Heart right ventricle (tissue), 16 donors: ENCODE results near the gene ITGA8. TPM values are rescaled to one million over a fixed set of nuclear protein-coding genes. Genes with fewer than 3 reads are reported as not detected.

Source experiments
- ATAC-seq, 8 donors: fragments of 200-7000 bp; cut with Tn5 transposase; one replicate each; pipeline ENCODE4 v1.9.1; 2020; ENCODE audit warnings: mild to moderate bottlenecking in 8 of 8, moderate library complexity in 8 of 8, moderate number of reproducible peaks in 1 of 8
- DNase-seq, 2 donors: peaks; one replicate each; pipeline ENCODE4 v3.0.0-alpha.2; 2020
- H3K27ac ChIP-seq, 10 donors: fragments of 200-600 bp; sonication (generic) in 2 of 10; one replicate each; pipeline versions ENCODE4 v1.5.0 to v1.8.0; 2020 to 2022; ENCODE audit warnings: mild to moderate bottlenecking in 3 of 10
- H3K27me3 ChIP-seq, 7 donors: fragments of 200-600 bp; one replicate each; pipeline ENCODE4 v1.8.0; 2021 to 2022; ENCODE audit warnings: mild to moderate bottlenecking in 2 of 7
- H3K36me3 ChIP-seq, 9 donors: fragments of 200-600 bp; sonication (generic) in 1 of 9; one replicate each; pipeline versions ENCODE4 v1.5.0 to v1.8.0; 2020 to 2022; ENCODE audit warnings: mild to moderate bottlenecking in 2 of 9
- H3K4me1 ChIP-seq, 9 donors: fragments of 200-600 bp; sonication (generic) in 1 of 9; one replicate each; pipeline versions ENCODE4 v1.5.0 to v1.8.0; 2020 to 2022; ENCODE audit warnings: mild to moderate bottlenecking in 4 of 9
- H3K4me3 ChIP-seq, 10 donors: fragments of 200-600 bp; sonication (generic) in 2 of 10; one replicate each; pipeline versions ENCODE4 v1.5.0 to v1.8.0; 2020 to 2022; ENCODE audit warnings: mild to moderate bottlenecking in 7 of 10, moderate library complexity in 2 of 10
- H3K9me3 ChIP-seq, 11 donors: fragments of 200-600 bp in 10 of 11; sonication (generic) in 2 of 11; one replicate each; pipeline versions ENCODE4 v1.5.0 to v1.8.0; 2013 to 2022; ENCODE audit warnings: mild to moderate bottlenecking in 2 of 11, control low read depth in 1 of 11, moderate library complexity in 1 of 11
- CTCF ChIP-seq, 9 donors: fragments of 200-600 bp; sonication (generic) in 2 of 9; IDR thresholded peaks; one replicate each; pipeline versions ENCODE4 v1.5.0 to v1.8.0; 2021 to 2022; ENCODE audit warnings: antibody characterized with exemption in 9 of 9, mild to moderate bottlenecking in 5 of 9, moderate library complexity in 1 of 9
- WGBS, 2 donors: extraction: QIAGEN DNeasy Blood & Tissue Kit; methylation state at CpG; one replicate each; pipeline ENCODE4 v1.1.7; 2013; ENCODE audit warnings: inconsistent platforms in 1 of 2; 5-methylcytosine and 5-hydroxymethylcytosine counted together
- intact Hi-C, 10 donors: fragments of 100-400 bp; cut with DNase I; formaldehyde crosslinking; loops; one replicate each; pipeline versions ENCODE4 v1.11.1 to v1.14.2; 2022
- polyA plus RNA-seq, 2 donors: library from polyadenylated mRNA; stranded (reverse); fragments of 200-250 nt; gene quantifications; one replicate each; pipeline ENCODE4 v1.2.3, GENCODE V29; 2013
- total RNA-seq, 10 donors: library from RNA; stranded (reverse); fragmentation: NEBNext Ultra II Directional in 3 of 10; extraction: Animal tissue kit (Norgen Biotek cat#: 25700) in 3 of 10; gene quantifications; one replicate each; pipeline versions ENCODE4 v1.2.1 to v1.2.4, GENCODE V29; 2021 to 2023
- donor health status: Arrhythmogenic right ventricular cardiomyopathy.
- donor health status: ischemic (EF 13 %, LVEDD 7.1; RV severe dilation, severe dysfunction).
- donor health status: healthy with polysubstance abuse.
- donor health status: DM: no; HTN: yes; CAD: no.
- donor health status: DM: no; HTN: no; CAD: no.
- donor health status: ischemic (EF 25% LVEDD 6.9; RV normal size, moderate dysfunction).
- donor health status: ischemic (EF 25% LVEDD 5.7; RV mildly dilated, moderate dysfunction).
- donor health status: healthy.
- donor health status: DM: yes; HTN: yes; CAD: no.
- donor health status: Ischemic cardiomyopathy.
- donor health status: ischemic (EF 35%, LVEDD 5.7; RV mildly dilated, moderate dysfunction).
- donor health status: nonischemic (EF 11% LVEDD 7.7; RV severe dilation, severe dysfunction).
- donor health status: DM: yes; HTN: yes; CAD: no.
- donor health status: PGD.
- donor health status: ischemic (EF 29% LVEDD 5.4; RV normal size, mild dysfunction).
- donor health status: nonischemic (EF 23%, LVEDD 6.1; RV moderate dilation, normal function).

ITGA8 gene
- total and polyA plus RNA-seq, 12 donors = 0.62 to 4.2 (median 2.1) TPM

DNA sequence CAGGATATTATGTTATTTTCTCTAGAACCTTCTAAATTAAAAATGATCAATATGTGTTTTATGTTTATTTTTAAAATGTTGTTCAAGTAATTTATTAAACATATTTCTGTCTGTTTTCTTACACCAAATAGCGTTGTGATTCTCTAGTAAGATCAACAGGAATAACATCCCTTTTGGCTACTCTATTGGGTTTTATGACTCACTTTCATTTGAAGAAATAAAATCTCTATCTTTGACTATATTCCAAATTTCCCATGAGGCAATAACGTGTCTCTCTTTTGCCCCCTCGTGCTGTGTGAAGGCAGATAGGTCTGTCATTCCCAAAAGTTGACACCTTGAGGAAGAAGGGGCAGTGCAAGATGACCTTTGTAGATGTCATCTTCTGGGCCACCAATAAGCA lies 40.9 kb downstream of the ITGA8 start:
- Histone ChIP-seq H3K27me3 (no peaks in the 10 kb centered on the region), H3K27ac (no peak overlapping the region), H3K9me3 (no peaks in the 10 kb centered on the region), H3K4me1 (no peaks in the 10 kb centered on the region), H3K36me3 (no peaks in the 10 kb centered on the region), H3K4me3 (no peak overlapping the region)
- ATAC-seq = no peak
- TF ChIP-seq CTCF (IDR thresholded peaks at IDR 0.05) = no peak
- intact Hi-C loops = no loop called here
- 73 to 79% methylated on average over 3 of the region's 3 CpGs for WGBS, 2 donors
- DNase-seq = no peak

- Histone ChIP-seq H3K27ac (no peak overlapping the region), H3K27me3 (no peaks in the 10 kb centered on the region), H3K4me1 (no peaks in the 10 kb centered on the region), H3K9me3 (no peaks in the 10 kb centered on the region), H3K36me3 (no peaks in the 10 kb centered on the region), H3K4me3 (no peak overlapping the region)
- ATAC-seq (no peak), DNase-seq (no peak)
- no peak for TF ChIP-seq CTCF (IDR thresholded peaks at IDR 0.05)
- WGBS, 2 donors = 66 to 76% methylated on average over 3 of the region's 3 CpGs
- intact Hi-C loops = no loop called here
These were observed 47.3 kb downstream of the ITGA8 start for GRCh38 chr10:15672469-15672868.

GRCh38 chr10:15670880-15671279 lies 48.8 kb downstream of the ITGA8 start:
- Histone ChIP-seq H3K4me1 (no peaks in the 10 kb centered on the region), H3K36me3 (no peaks in the 10 kb centered on the region), H3K27ac (no peak overlapping the region), H3K9me3 (peaks cover 0 to under 1% (median 0%) of the 10 kb centered on the region in 11 donors), H3K27me3 (no peaks in the 10 kb centered on the region), H3K4me3 (no peak overlapping the region)
- ATAC-seq = no peak
- no peak for DNase-seq
- WGBS, 2 donors = 79 to 91% methylated on average over 5 of the region's 5 CpGs
- intact Hi-C loops = no loop called here
- TF ChIP-seq CTCF (IDR thresholded peaks at IDR 0.05) = no peak

GRCh38 chr10:15661574-15661973 lies 58.1 kb downstream of the ITGA8 start:
- intact Hi-C loops = no loop called here
- WGBS, 2 donors = 89% methylated on average over 5 of the region's 5 CpGs
- ATAC-seq = no peak

More at GRCh38 chr10:15661574-15661973, 58.1 kb downstream of the ITGA8 start:
- H3K36me3 ChIP-seq = no peaks in the 10 kb centered on the region
- no peak for DNase-seq
- no peak overlapping the region for H3K4me3 ChIP-seq
- no peaks in the 10 kb centered on the region for H3K27me3 ChIP-seq
- H3K27ac ChIP-seq = no peak overlapping the region
- TF ChIP-seq CTCF (IDR thresholded peaks at IDR 0.05) = no peak
- no peaks in the 10 kb centered on the region for H3K4me1 ChIP-seq
- H3K9me3 ChIP-seq = peaks cover 0 to 12% (median 0%) of the 10 kb centered on the region in 11 donors
